Globus pallidus (tissue), 1 donor: ENCODE data around the gene ZIK1.
A peak's percentile ranks its signal among the peaks of the same experiment; 100 is the strongest.

Source experiments
- DNase-seq: peaks from one replicate; pipeline ENCODE4 v3.0.0-alpha.2; 2015; ENCODE audit warnings: low spot score

ZIK1 gene

DNA sequence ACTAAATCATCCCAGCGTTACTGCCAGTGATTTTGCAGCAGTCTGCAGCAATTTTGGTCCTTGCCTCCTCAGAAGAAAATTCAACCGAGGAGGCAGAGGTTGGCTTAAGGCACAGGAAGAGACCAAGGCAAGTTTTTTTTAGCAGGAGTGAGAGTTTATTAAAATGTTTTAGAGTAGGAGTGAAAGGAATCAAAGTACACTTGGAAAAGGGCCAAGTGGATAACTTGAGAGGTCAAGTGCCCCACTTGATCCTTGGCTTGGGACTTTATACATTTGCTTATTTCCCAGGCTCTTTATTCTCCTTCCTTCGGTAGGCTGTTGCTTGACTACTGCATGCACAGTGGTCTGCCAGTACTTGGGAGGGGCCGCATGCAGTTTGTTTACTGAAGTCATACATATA is 27.2 kb downstream of the ZIK1 start:
- DNase-seq: no peak

DNA sequence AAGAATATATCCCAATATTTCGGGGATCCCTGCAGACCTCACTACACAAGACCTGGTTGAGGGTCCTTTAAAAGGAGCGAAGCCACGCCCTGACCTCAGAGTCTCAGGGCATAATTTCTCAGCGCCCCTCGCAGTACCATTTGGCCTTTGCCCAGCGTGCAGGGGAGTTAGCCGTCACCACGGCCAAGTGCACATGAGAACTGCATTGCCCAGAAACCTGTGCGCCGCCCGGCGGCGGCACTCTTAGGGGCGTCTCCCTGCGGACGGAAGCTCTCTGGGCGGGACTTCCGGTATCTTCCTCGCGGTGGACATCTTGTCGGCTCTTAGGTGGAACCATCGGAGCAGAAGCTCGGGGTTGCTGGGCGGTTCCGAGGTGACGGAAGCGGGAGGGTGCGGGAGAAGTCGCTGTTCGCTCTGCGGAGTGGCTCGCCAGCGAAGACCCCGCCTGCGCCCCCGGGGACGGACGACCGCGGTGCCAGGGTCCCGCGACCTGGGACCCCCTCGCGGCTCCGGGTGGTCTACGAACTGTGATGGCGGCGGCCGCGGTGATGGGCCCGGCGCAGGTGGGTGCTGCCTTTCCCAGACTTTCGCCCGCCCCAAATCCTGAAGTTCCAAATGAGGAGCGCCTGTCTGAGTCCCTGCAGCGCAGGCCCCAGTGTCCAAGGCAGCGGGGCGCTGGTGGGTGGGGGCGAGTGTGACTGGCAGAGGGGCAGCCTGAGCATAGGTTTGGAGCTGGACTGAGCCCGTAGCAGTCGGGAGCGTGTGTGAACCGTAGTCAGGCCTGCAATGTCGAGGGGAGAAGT is 30.2 kb downstream of the ZIK1 start, which contains the start of gene ZNF134:
ZNF134 (plus strand) TSS at position 302 of the 803 bp plus-strand sequence. CDS start 5,227 bp downstream, outside the sequence.
- peak; percentile 84 for DNase-seq

DNA sequence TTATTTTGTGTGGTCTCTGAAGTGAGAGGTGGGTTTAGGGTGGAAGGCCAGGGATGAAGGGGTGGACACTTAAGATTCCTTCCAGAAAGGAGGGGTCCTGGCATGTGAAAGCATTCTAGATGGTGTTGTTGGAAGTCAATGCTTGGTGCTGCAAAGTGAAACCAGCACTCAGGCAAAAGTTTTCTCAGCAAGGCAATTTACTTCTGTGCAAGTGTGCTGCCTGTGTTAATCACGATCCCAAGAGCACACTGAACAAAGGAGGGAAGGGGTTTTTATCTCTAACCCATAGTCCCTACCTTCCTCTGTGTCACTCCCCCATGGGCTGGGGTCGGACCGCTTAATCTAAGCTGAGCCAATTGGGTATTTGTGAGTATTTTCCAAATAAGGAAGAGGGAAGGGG is 31.4 kb downstream of the ZIK1 start:
- no peak for DNase-seq

DNA sequence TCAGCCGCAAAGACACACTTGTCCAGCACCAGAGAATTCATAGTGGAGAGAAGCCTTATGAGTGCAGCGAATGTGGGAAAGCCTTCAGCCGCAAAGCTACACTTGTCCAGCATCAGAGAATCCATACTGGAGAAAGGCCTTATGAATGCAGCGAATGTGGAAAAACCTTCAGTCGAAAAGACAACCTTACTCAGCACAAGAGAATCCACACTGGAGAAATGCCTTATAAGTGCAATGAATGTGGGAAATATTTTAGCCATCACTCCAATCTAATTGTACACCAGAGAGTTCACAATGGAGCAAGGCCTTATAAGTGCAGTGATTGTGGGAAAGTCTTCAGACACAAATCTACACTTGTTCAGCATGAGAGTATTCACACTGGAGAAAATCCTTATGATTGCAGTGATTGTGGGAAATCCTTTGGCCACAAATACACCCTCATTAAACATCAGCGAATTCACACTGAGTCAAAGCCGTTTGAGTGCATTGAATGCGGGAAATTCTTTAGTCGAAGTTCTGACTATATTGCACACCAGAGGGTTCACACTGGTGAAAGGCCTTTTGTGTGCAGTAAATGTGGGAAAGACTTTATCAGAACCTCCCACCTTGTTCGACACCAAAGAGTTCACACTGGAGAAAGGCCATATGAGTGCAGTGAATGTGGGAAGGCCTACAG is 36.9 kb downstream of the ZIK1 start:
- DNase-seq: no peak

DNA sequence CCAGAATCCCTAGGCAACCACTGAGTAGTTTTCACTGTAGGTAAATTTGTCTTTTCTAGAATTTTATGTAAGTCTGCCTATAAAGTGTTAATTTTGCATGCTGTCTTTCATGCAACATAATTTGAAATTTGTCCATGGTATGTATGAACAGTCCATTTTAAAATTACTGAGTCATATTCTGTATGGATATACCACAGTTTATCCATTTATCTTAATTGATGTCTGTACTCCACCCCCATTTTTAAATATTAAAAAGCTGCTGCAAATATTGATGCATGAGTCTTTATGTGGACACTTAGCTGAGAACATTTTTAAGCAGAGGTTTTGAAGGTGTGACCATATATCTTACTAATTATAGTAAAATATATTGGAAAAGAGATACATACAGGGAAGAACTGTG is 39.1 kb downstream of the ZIK1 start:
- DNase-seq: no peak

DNA sequence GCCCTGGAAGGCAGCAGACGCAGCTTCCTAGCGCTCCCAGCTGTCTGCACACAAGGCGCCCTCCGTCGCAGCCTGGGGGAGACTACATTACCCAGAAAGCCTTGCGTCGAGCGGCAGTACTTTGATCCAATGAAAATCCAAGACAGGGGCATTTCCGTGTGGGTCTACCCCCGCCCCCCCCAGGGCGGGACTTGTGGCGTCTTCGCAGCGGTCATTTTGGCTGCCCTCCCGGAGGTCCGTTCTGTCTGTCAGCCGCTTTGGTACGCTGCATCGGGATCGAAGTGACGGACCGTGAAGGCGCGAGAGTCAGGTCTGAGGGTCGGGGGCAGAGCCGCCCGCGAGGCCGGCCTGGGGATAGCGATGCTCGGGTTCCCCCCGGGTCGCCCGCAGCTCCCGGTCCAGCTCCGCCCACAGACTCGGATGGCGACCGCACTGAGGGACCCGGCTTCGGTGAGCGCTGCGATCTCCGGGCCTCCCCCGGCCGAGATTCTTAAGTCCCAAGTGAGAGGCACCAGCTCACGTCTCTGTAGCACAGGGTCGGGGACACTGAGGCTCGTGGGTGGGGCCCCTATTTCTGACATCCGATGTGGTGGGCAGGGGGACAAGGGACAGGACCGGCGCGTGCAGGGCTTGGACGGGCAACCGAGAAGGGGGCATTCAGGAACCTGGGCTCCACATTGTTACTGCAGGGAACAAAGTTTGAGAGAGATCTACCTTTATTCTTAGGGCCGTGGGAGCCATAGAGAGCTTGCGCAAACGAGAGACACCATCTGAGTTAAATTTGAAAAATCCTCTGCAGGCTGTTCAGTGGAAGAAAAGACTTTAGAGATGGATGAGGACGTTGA is 49.3 kb downstream of the ZIK1 start, which contains the start of gene ZNF211:
ZNF211 (plus strand) TSS at position 182 of the 845 bp plus-strand sequence; CDS start at position 361, 179 bp downstream.
- DNase-seq: peak; percentile 94

DNA sequence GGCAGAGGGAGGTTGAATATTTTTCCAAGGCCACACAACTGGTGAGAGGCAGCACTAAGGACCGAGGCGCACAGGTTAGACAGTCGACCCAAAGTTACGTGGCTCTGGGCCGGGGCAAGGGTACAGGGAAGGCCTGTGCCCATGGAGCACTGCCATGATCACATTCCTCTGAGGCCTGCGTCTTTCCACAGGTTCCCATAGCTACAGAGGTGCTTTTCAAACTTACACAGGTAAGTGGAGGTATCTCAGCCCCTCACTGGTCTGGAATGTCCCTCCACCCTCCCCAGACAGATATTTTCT is 49.8 kb downstream of the ZIK1 start:
- DNase-seq: no peak

DNA sequence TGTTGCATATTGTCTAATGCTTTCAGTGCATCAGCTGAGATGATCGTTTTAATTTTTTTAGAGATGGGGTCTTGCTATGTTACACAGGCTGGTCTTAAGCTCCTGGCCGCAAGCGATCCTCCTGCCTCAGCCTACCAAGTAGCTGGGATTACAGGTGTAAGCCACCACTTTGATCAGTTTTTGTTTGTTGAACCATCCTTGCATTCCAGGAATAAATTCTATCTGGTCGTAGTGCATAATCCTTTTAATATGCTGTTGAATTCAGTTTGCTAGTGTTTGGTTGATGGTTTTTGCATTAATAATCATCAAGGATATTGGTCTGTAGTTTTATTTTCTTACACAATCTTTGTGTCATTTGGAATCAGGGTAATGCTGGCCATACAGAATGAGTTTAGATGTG is 53.4 kb downstream of the ZIK1 start:
- DNase-seq: no peak

DNA sequence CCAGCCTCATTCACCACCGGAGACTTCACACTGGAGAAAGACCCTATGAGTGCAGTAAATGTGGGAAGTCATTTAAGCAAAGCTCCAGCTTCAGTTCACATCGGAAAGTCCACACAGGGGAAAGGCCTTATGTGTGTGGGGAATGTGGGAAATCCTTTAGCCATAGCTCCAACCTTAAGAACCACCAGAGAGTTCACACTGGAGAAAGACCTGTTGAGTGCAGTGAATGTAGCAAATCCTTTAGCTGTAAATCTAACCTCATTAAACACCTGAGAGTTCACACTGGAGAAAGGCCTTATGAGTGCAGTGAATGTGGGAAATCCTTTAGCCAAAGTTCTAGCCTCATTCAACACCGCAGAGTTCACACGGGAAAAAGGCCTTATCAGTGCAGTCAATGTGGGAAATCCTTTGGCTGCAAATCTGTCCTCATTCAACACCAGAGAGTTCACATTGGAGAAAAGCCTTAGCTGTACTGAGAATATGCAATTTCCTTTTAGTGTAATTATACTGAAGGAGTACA is 57.8 kb downstream of the ZIK1 start:
- DNase-seq: no peak

DNA sequence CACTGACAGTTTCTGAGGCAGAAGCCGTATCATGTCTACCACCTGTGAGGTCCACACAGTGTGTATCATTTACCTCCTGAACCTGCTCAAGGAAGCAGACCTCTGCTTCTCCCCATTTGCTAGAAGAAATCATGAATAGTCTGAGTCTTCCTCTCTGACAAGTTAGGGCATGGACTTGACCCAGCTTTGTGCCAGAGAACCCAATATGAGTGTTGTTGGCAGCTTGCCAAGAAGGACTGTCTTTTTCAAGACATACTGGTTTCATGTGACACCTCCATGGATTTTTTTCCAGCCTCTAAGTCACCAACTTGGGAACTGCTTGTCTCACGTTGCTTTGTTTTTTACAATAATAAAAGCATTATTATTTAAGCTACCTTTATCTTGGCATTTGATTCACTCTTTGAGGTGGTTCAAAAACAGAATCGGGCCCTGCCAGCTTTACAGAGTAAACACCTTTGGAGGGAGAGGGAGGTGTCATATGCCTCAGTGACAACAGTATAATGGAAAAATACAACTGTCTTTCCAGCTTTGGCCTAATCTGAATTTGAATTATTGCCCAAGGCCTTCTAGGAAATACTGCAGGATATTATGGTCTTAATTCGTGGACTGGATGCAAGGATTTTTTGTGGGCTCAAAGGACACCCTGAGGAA is 58.6 kb downstream of the ZIK1 start:
- DNase-seq: no peak
